ENCODE measurements around the gene SUFU.
A peak's percentile ranks its signal among the peaks of the same experiment; 100 is the strongest.
"Not testable (repeated sequence)": the region's sequence is repeated elsewhere in the genome, so short reads cannot be mapped to it uniquely, and the experiment has no call there.

The SUFU gene

GRCh38 chr10:102503264-102504178 lies at the start of gene SUFU:
Gene SUFU (plus strand): TSS chr10:102503972. CDS start chr10:102504153, 181 bp downstream.
- H3K27me3 ChIP-seq (ENCODE audit: low read depth, low read length), result no peaks in the 10 kb centered on the region
- TF ChIP-seq EZH2phosphoT487 (IDR thresholded peaks at IDR 0.05; ENCODE audit: low read depth) (no peak), CTCF (IDR thresholded peaks at IDR 0.05; ENCODE audit: low read depth, low read length) (peak; percentile 65)
- H3K4me1 ChIP-seq (ENCODE audit: low read length), result peaks cover 8% of the 10 kb centered on the region
- peak within 1 kb of the TSS; percentile 90 for H3K9ac ChIP-seq (ENCODE audit: low read length)
- peak within 1 kb of the TSS; percentile 91 for H3K4me2 ChIP-seq (ENCODE audit: low read length)
- peak within 1 kb of the TSS; percentile 55 for H3K27ac ChIP-seq (ENCODE audit: low read length)
- no peaks in the 10 kb centered on the region for H3K9me3 ChIP-seq (ENCODE audit: insufficient read depth, low read length)
- peaks cover 11% of the 10 kb centered on the region for H4K20me1 ChIP-seq (ENCODE audit: insufficient read depth, low read length)
- H3K36me3 ChIP-seq (replicated peaks; ENCODE audit: low read depth, low read length), result peaks cover 2% of the 10 kb centered on the region
- peaks cover 44% of the 10 kb centered on the region for H3K79me2 ChIP-seq (ENCODE audit: low read length)
- peak within 1 kb of the TSS; percentile 84 for H2AFZ ChIP-seq (ENCODE audit: low read depth, low read length)
- H3K4me3 ChIP-seq (ENCODE audit: low read length), result peak within 1 kb of the TSS; percentile 98

GRCh38 chr10:102454662-102455487 lies 48.9 kb upstream of the SUFU start:
- H3K9ac ChIP-seq (ENCODE audit: low read length), result not testable (repeated sequence)

GRCh38 chr10:102455893-102456471 lies 47.8 kb upstream of the SUFU start:
- TF ChIP-seq CTCF (IDR thresholded peaks at IDR 0.05; ENCODE audit: low read depth, low read length), result no peak
- TF ChIP-seq EZH2phosphoT487 (IDR thresholded peaks at IDR 0.05; ENCODE audit: low read depth), result no peak
- Histone ChIP-seq H3K9me3 (ENCODE audit: insufficient read depth, low read length) (no peaks in the 10 kb centered on the region), H2AFZ (ENCODE audit: low read depth, low read length) (no peak overlapping the region), H3K27ac (ENCODE audit: low read length) (no peak overlapping the region), H4K20me1 (ENCODE audit: insufficient read depth, low read length) (0 out of 2 replicates have a peak, but pooled peaks cover 3% of the 10 kb centered on the region), H3K4me3 (ENCODE audit: low read length) (no peak overlapping the region), H3K4me2 (ENCODE audit: low read length) (no peak overlapping the region), H3K4me1 (ENCODE audit: low read length) (peaks cover 19% of the 10 kb centered on the region), H3K79me2 (ENCODE audit: low read length) (peaks cover 8% of the 10 kb centered on the region), H3K9ac (ENCODE audit: low read length) (no peak overlapping the region), H3K36me3 (replicated peaks; ENCODE audit: low read depth, low read length) (peaks cover 10% of the 10 kb centered on the region), H3K27me3 (ENCODE audit: low read depth, low read length) (no peaks in the 10 kb centered on the region)

More at GRCh38 chr10:102454662-102455487, 48.9 kb upstream of the SUFU start:
- H3K27me3 ChIP-seq (ENCODE audit: low read depth, low read length); H3K9me3 ChIP-seq (ENCODE audit: insufficient read depth, low read length); H3K4me2 ChIP-seq (ENCODE audit: low read length); H2AFZ ChIP-seq (ENCODE audit: low read depth, low read length); H4K20me1 ChIP-seq (ENCODE audit: insufficient read depth, low read length); H3K27ac ChIP-seq (ENCODE audit: low read length); H3K4me3 ChIP-seq (ENCODE audit: low read length): not testable (repeated sequence)
- Histone ChIP-seq H3K36me3 (replicated peaks; ENCODE audit: low read depth, low read length) (peaks cover 10% of the 10 kb centered on the region), H3K79me2 (ENCODE audit: low read length) (peaks cover 17% of the 10 kb centered on the region), H3K4me1 (ENCODE audit: low read length) (peaks cover 14% of the 10 kb centered on the region)

- Histone ChIP-seq H4K20me1 (ENCODE audit: insufficient read depth, low read length) (no peaks in the 10 kb centered on the region), H3K4me1 (ENCODE audit: low read length) (peaks cover 17% of the 10 kb centered on the region), H3K27ac (ENCODE audit: low read length) (no peak overlapping the region), H3K4me2 (ENCODE audit: low read length) (no peak overlapping the region), H3K9ac (ENCODE audit: low read length) (no peak overlapping the region), H3K9me3 (ENCODE audit: insufficient read depth, low read length) (no peaks in the 10 kb centered on the region), H3K4me3 (ENCODE audit: low read length) (no peak overlapping the region), H3K27me3 (ENCODE audit: low read depth, low read length) (no peaks in the 10 kb centered on the region), H3K79me2 (ENCODE audit: low read length) (peaks cover 9% of the 10 kb centered on the region), H2AFZ (ENCODE audit: low read depth, low read length) (no peak overlapping the region), H3K36me3 (replicated peaks; ENCODE audit: low read depth, low read length) (peaks cover 4% of the 10 kb centered on the region)
- TF ChIP-seq CTCF (IDR thresholded peaks at IDR 0.05; ENCODE audit: low read depth, low read length) (no peak), EZH2phosphoT487 (IDR thresholded peaks at IDR 0.05; ENCODE audit: low read depth) (no peak)
Observed at GRCh38 chr10:102457591-102458150, 46.1 kb upstream of the SUFU start.
